SK-N-SH (cell line): Measurements from ENCODE around the gene RPL15.

Experiments
- NFIC ChIP-seq: IDR thresholded peaks from 2 replicates; pipeline ENCODE4 v1.4.0; 2012; ENCODE audit warnings: borderline replicate concordance
- POLR2AphosphoS5 ChIP-seq: IDR thresholded peaks from 2 replicates; pipeline ENCODE4 v1.6.1; 2012; ENCODE audit warnings: low read depth, low read length
- RCOR1 ChIP-seq: fragments of 150-350 bp; IDR thresholded peaks from 2 replicates; pipeline ENCODE4 v1.6.1; 2017; ENCODE audit warnings: antibody characterized with exemption, low read length
- RFX5 ChIP-seq: IDR thresholded peaks from 2 replicates; pipeline ENCODE4 v1.6.1; 2012; ENCODE audit warnings: mild to moderate bottlenecking, improper control_type of control experiment, low read length
- SMC3 ChIP-seq: IDR thresholded peaks from 2 replicates; pipeline ENCODE4 v1.6.1; 2012; ENCODE audit warnings: low read depth, low read length, improper control_type of control experiment
- TEAD4 ChIP-seq: IDR thresholded peaks from 2 replicates; pipeline ENCODE4 v1.4.0; 2012; ENCODE audit warnings: mild to moderate bottlenecking, borderline replicate concordance; ENCODE audit not compliant: insufficient read depth
- TF ChIP-seq, protein P1 (sequence below): IDR thresholded peaks from 2 replicates; pipeline ENCODE4 v1.4.0; 2012; ENCODE audit warnings: low read depth, borderline replicate concordance
- TF ChIP-seq, protein P2 (sequence below): fragments of 200-600 bp; sonication (generic); IDR thresholded peaks from 2 replicates; pipeline ENCODE4 v1.6.1; 2017; ENCODE audit warnings: antibody characterized with exemption, mild to moderate bottlenecking, moderate library complexity
- TF ChIP-seq, protein P3 (sequence below): IDR thresholded peaks from 2 replicates; pipeline ENCODE4; 2012

DNA sequence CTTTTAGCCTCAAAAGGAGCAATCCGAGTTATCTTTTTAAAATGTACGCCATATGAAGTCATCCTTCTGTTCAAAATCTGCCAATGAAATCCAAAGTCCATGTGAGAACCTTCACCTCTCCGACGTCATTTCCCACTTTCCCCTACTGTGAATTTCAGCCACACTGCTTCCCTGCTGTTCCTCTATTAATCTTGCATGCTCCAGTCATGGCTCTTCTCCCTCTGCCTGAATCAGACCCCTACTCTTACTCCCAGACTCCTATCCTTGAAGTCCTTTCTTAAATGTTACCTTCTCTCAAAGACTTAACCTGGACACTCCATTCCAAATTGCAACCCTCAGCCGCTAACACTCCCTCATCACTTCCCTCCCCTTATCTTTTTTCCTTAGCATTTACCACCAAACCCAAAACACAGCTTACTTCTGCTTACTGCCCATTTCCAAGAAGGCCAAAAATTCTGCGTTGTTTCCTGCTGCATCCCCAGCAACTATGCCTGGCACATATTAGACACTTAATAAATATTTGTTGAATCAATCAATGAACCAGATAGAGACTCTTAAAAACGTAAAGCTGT lies 1.3 kb upstream of the RPL15 start:
- TF ChIP-seq, protein P1, sequence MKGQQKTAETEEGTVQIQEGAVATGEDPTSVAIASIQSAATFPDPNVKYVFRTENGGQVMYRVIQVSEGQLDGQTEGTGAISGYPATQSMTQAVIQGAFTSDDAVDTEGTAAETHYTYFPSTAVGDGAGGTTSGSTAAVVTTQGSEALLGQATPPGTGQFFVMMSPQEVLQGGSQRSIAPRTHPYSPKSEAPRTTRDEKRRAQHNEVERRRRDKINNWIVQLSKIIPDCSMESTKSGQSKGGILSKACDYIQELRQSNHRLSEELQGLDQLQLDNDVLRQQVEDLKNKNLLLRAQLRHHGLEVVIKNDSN, result no peak
- TF ChIP-seq SMC3 (no peak), RCOR1 (no peak), POLR2AphosphoS5 (0 out of 2 replicates have a peak, but pooled peaks have one; percentile 37), TEAD4 (no peak), RFX5 (no peak), NFIC (no peak)
- TF ChIP-seq, protein P2, sequence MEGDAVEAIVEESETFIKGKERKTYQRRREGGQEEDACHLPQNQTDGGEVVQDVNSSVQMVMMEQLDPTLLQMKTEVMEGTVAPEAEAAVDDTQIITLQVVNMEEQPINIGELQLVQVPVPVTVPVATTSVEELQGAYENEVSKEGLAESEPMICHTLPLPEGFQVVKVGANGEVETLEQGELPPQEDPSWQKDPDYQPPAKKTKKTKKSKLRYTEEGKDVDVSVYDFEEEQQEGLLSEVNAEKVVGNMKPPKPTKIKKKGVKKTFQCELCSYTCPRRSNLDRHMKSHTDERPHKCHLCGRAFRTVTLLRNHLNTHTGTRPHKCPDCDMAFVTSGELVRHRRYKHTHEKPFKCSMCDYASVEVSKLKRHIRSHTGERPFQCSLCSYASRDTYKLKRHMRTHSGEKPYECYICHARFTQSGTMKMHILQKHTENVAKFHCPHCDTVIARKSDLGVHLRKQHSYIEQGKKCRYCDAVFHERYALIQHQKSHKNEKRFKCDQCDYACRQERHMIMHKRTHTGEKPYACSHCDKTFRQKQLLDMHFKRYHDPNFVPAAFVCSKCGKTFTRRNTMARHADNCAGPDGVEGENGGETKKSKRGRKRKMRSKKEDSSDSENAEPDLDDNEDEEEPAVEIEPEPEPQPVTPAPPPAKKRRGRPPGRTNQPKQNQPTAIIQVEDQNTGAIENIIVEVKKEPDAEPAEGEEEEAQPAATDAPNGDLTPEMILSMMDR, result no peak
- TF ChIP-seq, protein P3, sequence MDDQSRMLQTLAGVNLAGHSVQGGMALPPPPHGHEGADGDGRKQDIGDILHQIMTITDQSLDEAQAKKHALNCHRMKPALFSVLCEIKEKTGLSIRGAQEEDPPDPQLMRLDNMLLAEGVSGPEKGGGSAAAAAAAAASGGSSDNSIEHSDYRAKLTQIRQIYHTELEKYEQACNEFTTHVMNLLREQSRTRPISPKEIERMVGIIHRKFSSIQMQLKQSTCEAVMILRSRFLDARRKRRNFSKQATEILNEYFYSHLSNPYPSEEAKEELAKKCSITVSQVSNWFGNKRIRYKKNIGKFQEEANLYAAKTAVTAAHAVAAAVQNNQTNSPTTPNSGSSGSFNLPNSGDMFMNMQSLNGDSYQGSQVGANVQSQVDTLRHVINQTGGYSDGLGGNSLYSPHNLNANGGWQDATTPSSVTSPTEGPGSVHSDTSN, result no peak
